Spleen (tissue), 7 donors: ENCODE data around the gene PWP2.

ENCODE experiments used
- POLR2A ChIP-seq, 3 donors: fragments of 450-650 bp; IDR thresholded peaks; one replicate each; pipeline ENCODE4 v1.5.1; 2017; ENCODE audit warnings: antibody characterized with exemption in 3 of 3, mild to moderate bottlenecking in 1 of 3
- POLR2AphosphoS5 ChIP-seq, 3 donors: sonication (generic); formaldehyde crosslinking; IDR thresholded peaks; one replicate each; pipeline ENCODE4 v1.5.1; 2017; ENCODE audit warnings: antibody characterized with exemption in 3 of 3
- TF ChIP-seq, protein P1 (sequence below), 11 experiments: fragments of 200-600 bp in 7 of 11; fragments of 450-650 bp in 4 of 11; sonication (generic) in 4 of 11; IDR thresholded peaks in 8 of 11; conservative IDR thresholded peaks in 3 of 11; 1 replicate in 7 of 11; 2 replicates in 4 of 11; pipeline versions ENCODE4 v1.4.0 to v1.8.0; 2016 to 2021; ENCODE audit warnings: antibody characterized with exemption in 11 of 11, inconsistent platforms in 4 of 11, mild to moderate bottlenecking in 1 of 11
- donor health status: DM: no; HTN: no; CAD: no; lungs with moderate emphysema.
- donor health status: DM: no; HTN: no; CAD: no.
- donor health status: DM: no; HTN: no; CAD: no.

DNA sequence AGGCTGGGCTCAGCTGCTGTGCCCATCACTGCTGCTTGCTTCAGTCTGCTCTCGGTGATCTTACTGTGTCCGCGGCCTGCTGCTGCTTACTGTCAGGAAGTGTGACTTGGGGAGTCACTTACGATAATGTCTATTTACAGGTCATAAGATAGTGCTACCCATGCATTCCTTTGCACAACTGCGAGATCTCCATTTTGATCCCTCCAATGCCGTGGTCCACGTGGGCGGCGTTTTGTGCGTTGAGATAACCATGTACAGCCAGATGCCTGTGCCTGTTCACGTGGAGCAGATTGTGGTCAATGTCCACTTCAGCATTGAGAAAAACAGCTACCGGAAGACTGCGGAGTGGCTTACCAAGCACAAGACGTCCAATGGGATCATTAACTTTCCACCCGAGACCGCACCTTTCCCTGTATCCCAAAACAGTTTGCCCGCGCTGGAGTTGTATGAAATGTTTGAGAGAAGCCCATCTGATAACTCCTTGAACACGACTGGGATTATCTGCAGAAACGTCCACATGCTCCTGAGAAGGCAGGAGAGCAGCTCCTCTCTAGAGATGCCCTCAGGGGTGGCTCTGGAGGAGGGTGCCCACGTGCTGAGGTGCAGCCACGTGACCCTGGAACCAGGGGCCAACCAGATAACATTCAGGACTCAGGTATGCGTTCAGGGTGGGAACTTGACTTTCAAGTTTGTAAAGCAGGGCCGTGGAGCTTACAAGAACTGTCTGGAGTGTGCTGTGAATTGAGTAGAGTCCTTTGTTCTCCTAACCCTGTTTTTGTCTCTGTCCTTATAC is 24.4 kb upstream of the PWP2 start:
- TF ChIP-seq, protein P1, sequence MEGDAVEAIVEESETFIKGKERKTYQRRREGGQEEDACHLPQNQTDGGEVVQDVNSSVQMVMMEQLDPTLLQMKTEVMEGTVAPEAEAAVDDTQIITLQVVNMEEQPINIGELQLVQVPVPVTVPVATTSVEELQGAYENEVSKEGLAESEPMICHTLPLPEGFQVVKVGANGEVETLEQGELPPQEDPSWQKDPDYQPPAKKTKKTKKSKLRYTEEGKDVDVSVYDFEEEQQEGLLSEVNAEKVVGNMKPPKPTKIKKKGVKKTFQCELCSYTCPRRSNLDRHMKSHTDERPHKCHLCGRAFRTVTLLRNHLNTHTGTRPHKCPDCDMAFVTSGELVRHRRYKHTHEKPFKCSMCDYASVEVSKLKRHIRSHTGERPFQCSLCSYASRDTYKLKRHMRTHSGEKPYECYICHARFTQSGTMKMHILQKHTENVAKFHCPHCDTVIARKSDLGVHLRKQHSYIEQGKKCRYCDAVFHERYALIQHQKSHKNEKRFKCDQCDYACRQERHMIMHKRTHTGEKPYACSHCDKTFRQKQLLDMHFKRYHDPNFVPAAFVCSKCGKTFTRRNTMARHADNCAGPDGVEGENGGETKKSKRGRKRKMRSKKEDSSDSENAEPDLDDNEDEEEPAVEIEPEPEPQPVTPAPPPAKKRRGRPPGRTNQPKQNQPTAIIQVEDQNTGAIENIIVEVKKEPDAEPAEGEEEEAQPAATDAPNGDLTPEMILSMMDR (IDR thresholded peaks at IDR 0.05 in 8 of 11, conservative IDR thresholded peaks at IDR 0.05 in 3 of 11), result no peak
- TF ChIP-seq POLR2A (IDR thresholded peaks at IDR 0.05), result no peak
- no peak for TF ChIP-seq POLR2AphosphoS5 (IDR thresholded peaks at IDR 0.05)
